ENCODE data around the gene CRLF1. TPM values are rescaled to one million over a fixed set of nuclear protein-coding genes. Genes with fewer than 3 reads are reported as not detected.

The CRLF1 gene
- total and polyA plus RNA-seq, 2 of the 8 experiments (the other 6 are each of a cell fraction or from before 2014, with no cell fraction given), result 7.2 to 10.3 TPM

DNA sequence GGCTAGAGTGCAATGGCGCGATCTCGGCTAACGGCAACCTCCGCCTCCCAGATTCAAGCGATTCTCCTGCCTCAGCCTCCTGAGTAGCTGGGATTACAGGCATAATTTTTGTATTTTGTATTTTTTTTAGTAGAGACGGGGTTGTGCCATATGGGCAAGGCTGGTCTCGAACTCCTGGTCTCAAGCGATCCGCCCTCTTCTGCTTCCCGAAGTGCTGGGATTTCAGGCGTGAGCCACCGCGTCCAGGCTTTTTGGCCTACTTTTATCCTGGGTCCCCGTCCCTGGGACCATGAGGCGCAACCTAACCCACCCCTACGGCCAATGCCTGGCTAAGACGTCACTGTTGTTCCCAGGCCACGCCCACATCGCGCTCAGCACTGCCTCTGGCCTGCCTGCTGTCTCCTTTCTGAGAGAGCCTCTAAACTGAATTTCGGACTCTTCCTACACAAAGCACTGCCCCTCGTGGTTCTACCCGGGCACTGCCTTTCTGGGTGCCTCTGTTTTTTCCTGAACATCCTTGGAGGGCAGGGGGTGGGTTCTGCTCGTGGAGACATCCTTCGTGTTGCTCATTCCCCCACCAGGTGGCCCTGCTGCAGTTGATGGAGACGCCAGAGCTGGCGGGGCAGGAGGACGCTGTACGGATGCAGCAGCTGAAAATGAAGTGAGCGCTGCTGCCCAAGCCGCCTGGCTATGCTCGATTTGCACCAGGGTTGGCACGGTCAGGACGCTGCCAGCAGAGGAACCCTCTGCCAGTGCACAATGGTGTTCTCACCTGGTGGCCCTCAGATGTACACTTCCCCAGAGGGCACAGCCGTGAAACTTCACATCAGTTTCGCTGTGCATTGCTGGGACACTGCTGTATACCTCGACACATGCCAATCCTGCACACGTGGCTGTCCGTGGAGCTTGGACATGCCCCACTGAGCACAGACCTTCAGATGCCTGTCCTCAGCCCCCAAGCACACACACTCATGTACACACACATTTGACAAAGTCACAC is 16.0 kb downstream of the CRLF1 start (continued):
- TF ChIP-seq RFX5 (IDR thresholded peaks at IDR 0.05; ENCODE audit: borderline replicate concordance, low read depth, low read length), result no peak
- TF ChIP-seq ZNF274 (IDR thresholded peaks at IDR 0.05; ENCODE audit: borderline replicate concordance, extremely low read depth, low read length), result no peak
- no peak for TF ChIP-seq KDM4A (IDR thresholded peaks at IDR 0.05; ENCODE audit: low read depth, low read length, severe bottlenecking)
- no peak for TF ChIP-seq SIRT6 (IDR thresholded peaks at IDR 0.05; ENCODE audit: low read length)
- TF ChIP-seq EGR1 (IDR thresholded peaks at IDR 0.05; ENCODE audit: borderline replicate concordance, low read depth, low read length), result no peak
- no peak; the same call in 1 of the 2 replicates for TF ChIP-seq E2F6 (IDR thresholded peaks at IDR 0.05)
- no peak for TF ChIP-seq SAP30 (IDR thresholded peaks at IDR 0.05; ENCODE audit: insufficient read depth, insufficient replicate concordance, low read length)
- TF ChIP-seq YY1 (IDR thresholded peaks at IDR 0.05; ENCODE audit: low read depth, low read length), result peak; percentile 47; the same call in 1 of the 2 replicates
- no peak for TF ChIP-seq EP300 (IDR thresholded peaks at IDR 0.05; ENCODE audit: borderline replicate concordance in 1 of 2, low read depth in 2 of 2, low read length in 2 of 2)
- no peak for TF ChIP-seq GTF2F1 (IDR thresholded peaks at IDR 0.05; ENCODE audit: borderline replicate concordance, low read depth, low read length)
- TF ChIP-seq CREB1 (IDR thresholded peaks at IDR 0.05), result peak; percentile 83
- TF ChIP-seq MAFK (IDR thresholded peaks at IDR 0.05; ENCODE audit: low read depth, low read length), result no peak
- no peak for TF ChIP-seq POU5F1 (IDR thresholded peaks at IDR 0.05; ENCODE audit: low read depth, low read length)
- no peak for TF ChIP-seq TCF12 (IDR thresholded peaks at IDR 0.05; ENCODE audit: low read depth, low read length)
- no peak; the same call in 1 of the 2 replicates for TF ChIP-seq TEAD4 (IDR thresholded peaks at IDR 0.05; ENCODE audit: low read depth, low read length)
- TF ChIP-seq BCL11A (IDR thresholded peaks at IDR 0.05; ENCODE audit: low read depth in 2 of 2, low read length in 2 of 2), result no peak
- no peak for TF ChIP-seq TAF7 (optimal IDR thresholded peaks at IDR 0.05; ENCODE audit: borderline replicate concordance, low read depth, low read length)
- no peak for TF ChIP-seq NANOG (IDR thresholded peaks at IDR 0.05; ENCODE audit: insufficient read depth, low read depth, low read length, poor library complexity, severe bottlenecking)
- TF ChIP-seq, protein P1, sequence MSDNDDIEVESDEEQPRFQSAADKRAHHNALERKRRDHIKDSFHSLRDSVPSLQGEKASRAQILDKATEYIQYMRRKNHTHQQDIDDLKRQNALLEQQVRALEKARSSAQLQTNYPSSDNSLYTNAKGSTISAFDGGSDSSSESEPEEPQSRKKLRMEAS (IDR thresholded peaks at IDR 0.05), result peak; percentile 86
- TF ChIP-seq CEBPB (IDR thresholded peaks at IDR 0.05; ENCODE audit: low read depth, low read length), result no peak
- TF ChIP-seq CBX8 (IDR thresholded peaks at IDR 0.05; ENCODE audit: borderline replicate concordance, low read depth, low read length), result no peak
- peak; percentile 29 to 55; a peak in 3 of 4 replicates for TF ChIP-seq RAD21 (IDR thresholded peaks at IDR 0.05 in 1 of 2, conservative IDR thresholded peaks at IDR 0.05 in 1 of 2; ENCODE audit: low read depth in 2 of 2, low read length in 2 of 2)

Measured in H1 (cell line).